Activated CD4-positive, alpha-beta T cell treated with anti-CD3 and anti-CD28 coated beads, Interleukin-2, Interleukin-4, amounts not matched to agents 100 ng/mL and 50 ng/mL, durations not matched to agents 16 hours and 8 hours (primary cell): ENCODE data around the gene UAP1L1.

Experiments
- DNase-seq: peaks from one replicate; pipeline ENCODE4 v3.0.0-alpha.2; 2020; ENCODE audit warnings: low spot score

The UAP1L1 gene

GRCh38 chr9:137042751-137043727 is 34.3 kb upstream of the UAP1L1 start:
- no peak for DNase-seq

GRCh38 chr9:137044037-137044436 is 33.3 kb upstream of the UAP1L1 start:
- DNase-seq: no peak

- DNase-seq: no peak
Observed at GRCh38 chr9:137044502-137045177, 32.7 kb upstream of the UAP1L1 start.

- DNase-seq: peak; percentile 39
Observed at GRCh38 chr9:137045294-137046087, 31.8 kb upstream of the UAP1L1 start.

GRCh38 chr9:137046088-137046787 is 31.1 kb upstream of the UAP1L1 start, which contains the start of gene NPDC1:
Gene NPDC1, minus strand, starts transcription at chr9:137046177. Its CDS starts 188 bp downstream, at chr9:137045989.
- DNase-seq: peak; percentile 88

GRCh38 chr9:137048655-137049543 is 28.4 kb upstream of the UAP1L1 start:
- no peak for DNase-seq

GRCh38 chr9:137049544-137050449 is 27.5 kb upstream of the UAP1L1 start:
- peak; percentile 73 for DNase-seq

- no peak for DNase-seq
Observed at GRCh38 chr9:137050570-137050969, 26.7 kb upstream of the UAP1L1 start.

GRCh38 chr9:137051145-137051724 is 26.1 kb upstream of the UAP1L1 start:
- no peak for DNase-seq

GRCh38 chr9:137052293-137052692 is 25.0 kb upstream of the UAP1L1 start:
- no peak for DNase-seq

- DNase-seq: no peak
Observed at GRCh38 chr9:137052998-137053943, 24.0 kb upstream of the UAP1L1 start.

- DNase-seq: no peak
Observed at GRCh38 chr9:137053944-137054931, 23.1 kb upstream of the UAP1L1 start, which contains the start of gene ENTPD2. Gene ENTPD2, minus strand, starts transcription at chr9:137054061. Its CDS starts 64 bp downstream, at chr9:137053997.

GRCh38 chr9:137054932-137055384 is 22.4 kb upstream of the UAP1L1 start:
- no peak for DNase-seq

- no peak for DNase-seq
Observed at GRCh38 chr9:137055385-137056364, 21.6 kb upstream of the UAP1L1 start.

GRCh38 chr9:137056739-137057415 is 20.4 kb upstream of the UAP1L1 start:
- DNase-seq: no peak
